Breast epithelium (tissue), 3 donors: ENCODE results near the gene INPPL1.

ENCODE experiments used
- CTCF ChIP-seq, 3 donors: fragments of 450-650 bp; IDR thresholded peaks; one replicate each; pipeline ENCODE4 v1.5.1; 2016 to 2017; ENCODE audit warnings: antibody characterized with exemption in 3 of 3, mild to moderate bottlenecking in 3 of 3, moderate library complexity in 3 of 3
- POLR2A ChIP-seq: fragments of 450-650 bp; IDR thresholded peaks from one replicate; pipeline ENCODE4 v1.6.1; 2016; ENCODE audit warnings: antibody characterized with exemption, mild to moderate bottlenecking, moderate library complexity
- POLR2AphosphoS5 ChIP-seq, 3 donors: sonication (generic); formaldehyde crosslinking; IDR thresholded peaks; one replicate each; pipeline ENCODE4 v1.6.1; 2017; ENCODE audit warnings: antibody characterized with exemption in 3 of 3

- TF ChIP-seq POLR2A (no peak), CTCF (IDR thresholded peaks at IDR 0.05) (no peak), POLR2AphosphoS5 (IDR thresholded peaks at IDR 0.05) (no peak)
Measured at GRCh38 chr11:72265951-72266350, 41.4 kb downstream of the INPPL1 start.
